HG02763 (cell line): ENCODE results near the gene NDUFA3.
A peak's percentile ranks its signal among the peaks of the same experiment; 100 is the strongest.
"Not testable (repeated sequence)": the region's sequence is repeated elsewhere in the genome, so short reads cannot be mapped to it uniquely, and the experiment has no call there.

Experiments used
- ATAC-seq: cut with Tn5 transposase; IDR thresholded peaks from one replicate; pipeline ENCODE4 v1.9.1; 2021; ENCODE audit warnings: mild to moderate bottlenecking, moderate library complexity; ENCODE audit not compliant: unreplicated experiment

The NDUFA3 gene

GRCh38 chr19:54102421-54103169, at the start of gene NDUFA3:
Gene NDUFA3, plus strand, starts transcription at chr19:54102855. Its CDS starts 24 bp downstream, at chr19:54102879.
- peak; percentile 94 for ATAC-seq

GRCh38 chr19:54062643-54063042, 40.0 kb upstream of the NDUFA3 start:
- ATAC-seq, result no peak

- ATAC-seq, result no peak
These were observed 39.1 kb upstream of the NDUFA3 start, which contains the start of gene VSTM1 for GRCh38 chr19:54063350-54064116. Gene VSTM1, minus strand, starts transcription at chr19:54063897. Its CDS starts 120 bp downstream, at chr19:54063777.

- no peak for ATAC-seq
These were observed 33.2 kb upstream of the NDUFA3 start for GRCh38 chr19:54069470-54069869.

- ATAC-seq, result no peak
These were observed 28.8 kb upstream of the NDUFA3 start for GRCh38 chr19:54073829-54074228.

GRCh38 chr19:54074851-54075250, 27.8 kb upstream of the NDUFA3 start:
- ATAC-seq, result no peak

GRCh38 chr19:54077334-54077733, 25.3 kb upstream of the NDUFA3 start:
- no peak for ATAC-seq

- no peak for ATAC-seq
These were observed 21.6 kb upstream of the NDUFA3 start, which contains the start of gene TARM1 for GRCh38 chr19:54081032-54081431. Gene TARM1, minus strand, starts transcription at chr19:54081365. Its CDS starts 25 bp downstream, at chr19:54081340.

- no peak for ATAC-seq
These were observed 18.2 kb upstream of the NDUFA3 start for GRCh38 chr19:54084410-54084809.

- no peak for ATAC-seq
These were observed 8.1 kb upstream of the NDUFA3 start for GRCh38 chr19:54094426-54095000.

- ATAC-seq, result no peak
These were observed 7.4 kb upstream of the NDUFA3 start for GRCh38 chr19:54095136-54095858.

- ATAC-seq, result not testable (repeated sequence)
These were observed 6.6 kb upstream of the NDUFA3 start for GRCh38 chr19:54095859-54096616.

GRCh38 chr19:54096617-54097106, 6.0 kb upstream of the NDUFA3 start:
- ATAC-seq, result no peak

- no peak for ATAC-seq
These were observed 3.3 kb upstream of the NDUFA3 start for GRCh38 chr19:54099190-54099902.

GRCh38 chr19:54099903-54100255, 2.8 kb upstream of the NDUFA3 start:
- ATAC-seq, result not testable (repeated sequence)

- no peak for ATAC-seq
These were observed 2.1 kb upstream of the NDUFA3 start, which contains the start of gene OSCAR for GRCh38 chr19:54100561-54100960. Gene OSCAR, minus strand, starts transcription at chr19:54100803. Its CDS starts 11 bp downstream, at chr19:54100792.

- ATAC-seq, result no peak
These were observed 2.5 kb downstream of the NDUFA3 start for GRCh38 chr19:54104998-54105715.

- ATAC-seq, result no peak
These were observed 3.1 kb downstream of the NDUFA3 start for GRCh38 chr19:54105796-54106195.

- no peak for ATAC-seq
These were observed 4.1 kb downstream of the NDUFA3 start for GRCh38 chr19:54106716-54107115.
